ENCODE data around the gene MAMDC4.
"Not testable (repeated sequence)": the region's sequence is repeated elsewhere in the genome, so short reads cannot be mapped to it uniquely, and the experiment has no call there.

Gene MAMDC4

DNA sequence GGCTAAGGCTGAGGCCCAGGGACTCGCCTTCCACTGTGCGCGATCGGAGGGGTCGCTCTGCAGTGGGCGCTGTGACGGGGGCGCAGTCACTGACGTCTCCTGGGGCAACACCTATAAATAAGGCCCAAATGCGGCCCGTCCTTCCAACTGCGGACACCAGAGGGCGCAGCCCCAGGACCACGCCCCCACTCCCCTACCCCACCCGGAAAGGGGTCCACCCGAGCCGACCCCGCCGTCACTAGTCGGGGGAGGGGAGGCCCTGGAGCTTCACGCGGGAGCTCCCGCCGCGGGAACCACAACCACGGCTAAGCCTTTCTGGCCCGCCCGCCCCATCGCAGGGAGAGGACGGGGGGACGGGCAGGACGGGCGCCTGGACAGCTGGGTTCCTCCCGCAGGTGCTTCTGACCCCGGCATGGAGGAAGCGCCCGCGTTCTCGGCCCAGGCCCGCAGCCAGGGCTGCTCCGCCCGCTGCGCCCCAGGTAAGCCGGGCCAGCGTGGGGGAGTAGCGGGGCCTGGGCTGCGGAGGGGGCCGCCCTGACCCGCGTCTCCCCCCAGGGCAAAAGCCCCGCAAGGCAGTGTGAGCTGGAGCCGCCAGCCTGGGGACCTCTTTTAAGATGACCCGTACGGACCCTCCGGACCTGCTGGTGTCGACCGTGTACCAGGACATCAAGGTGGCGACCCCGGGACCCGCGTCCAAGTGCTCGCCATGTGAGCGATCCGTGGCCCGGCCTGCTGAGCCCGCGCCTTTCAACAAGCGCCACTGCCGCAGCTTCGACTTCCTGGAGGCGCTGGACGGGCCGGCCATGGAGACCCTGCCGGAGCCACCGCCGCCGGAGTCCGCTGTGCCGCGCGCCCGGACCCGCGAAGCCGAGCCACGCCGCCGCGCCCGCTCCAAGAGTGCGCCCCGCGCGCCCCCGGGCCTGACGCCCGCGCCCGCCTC is 8.1 kb upstream of the MAMDC4 start:
- H3K9ac ChIP-seq (ENCODE audit: low read depth, low read length); H2AFZ ChIP-seq (ENCODE audit: low read depth, low read length); H3K9me3 ChIP-seq (ENCODE audit: insufficient read depth, low read length, severe bottlenecking); H4K20me1 ChIP-seq (ENCODE audit: insufficient read depth, low read length); H3K4me3 ChIP-seq (ENCODE audit: low read depth in 1 of 2, low read length in 2 of 2); H3K27ac ChIP-seq (ENCODE audit: low read length); H3K27me3 ChIP-seq (ENCODE audit: insufficient read depth, low read length, poor library complexity); H3K4me2 ChIP-seq (ENCODE audit: insufficient read depth, low read length); ATAC-seq (ENCODE audit: insufficient read depth, low read depth); H3K79me2 ChIP-seq (ENCODE audit: insufficient read depth, low read length): not testable (repeated sequence)
- TF ChIP-seq, protein P1, sequence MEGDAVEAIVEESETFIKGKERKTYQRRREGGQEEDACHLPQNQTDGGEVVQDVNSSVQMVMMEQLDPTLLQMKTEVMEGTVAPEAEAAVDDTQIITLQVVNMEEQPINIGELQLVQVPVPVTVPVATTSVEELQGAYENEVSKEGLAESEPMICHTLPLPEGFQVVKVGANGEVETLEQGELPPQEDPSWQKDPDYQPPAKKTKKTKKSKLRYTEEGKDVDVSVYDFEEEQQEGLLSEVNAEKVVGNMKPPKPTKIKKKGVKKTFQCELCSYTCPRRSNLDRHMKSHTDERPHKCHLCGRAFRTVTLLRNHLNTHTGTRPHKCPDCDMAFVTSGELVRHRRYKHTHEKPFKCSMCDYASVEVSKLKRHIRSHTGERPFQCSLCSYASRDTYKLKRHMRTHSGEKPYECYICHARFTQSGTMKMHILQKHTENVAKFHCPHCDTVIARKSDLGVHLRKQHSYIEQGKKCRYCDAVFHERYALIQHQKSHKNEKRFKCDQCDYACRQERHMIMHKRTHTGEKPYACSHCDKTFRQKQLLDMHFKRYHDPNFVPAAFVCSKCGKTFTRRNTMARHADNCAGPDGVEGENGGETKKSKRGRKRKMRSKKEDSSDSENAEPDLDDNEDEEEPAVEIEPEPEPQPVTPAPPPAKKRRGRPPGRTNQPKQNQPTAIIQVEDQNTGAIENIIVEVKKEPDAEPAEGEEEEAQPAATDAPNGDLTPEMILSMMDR (IDR thresholded peaks at IDR 0.05; ENCODE audit: borderline replicate concordance, extremely low read depth, low read length, poor library complexity, severe bottlenecking): peak; percentile 33
- H3K36me3 ChIP-seq (ENCODE audit: insufficient read depth, low read length): peaks cover 12% of the 10 kb centered on the region
- peaks cover 25% of the 10 kb centered on the region for H3K4me1 ChIP-seq (ENCODE audit: insufficient read depth, low read length)
- peak; percentile 58 for DNase-seq

DNA sequence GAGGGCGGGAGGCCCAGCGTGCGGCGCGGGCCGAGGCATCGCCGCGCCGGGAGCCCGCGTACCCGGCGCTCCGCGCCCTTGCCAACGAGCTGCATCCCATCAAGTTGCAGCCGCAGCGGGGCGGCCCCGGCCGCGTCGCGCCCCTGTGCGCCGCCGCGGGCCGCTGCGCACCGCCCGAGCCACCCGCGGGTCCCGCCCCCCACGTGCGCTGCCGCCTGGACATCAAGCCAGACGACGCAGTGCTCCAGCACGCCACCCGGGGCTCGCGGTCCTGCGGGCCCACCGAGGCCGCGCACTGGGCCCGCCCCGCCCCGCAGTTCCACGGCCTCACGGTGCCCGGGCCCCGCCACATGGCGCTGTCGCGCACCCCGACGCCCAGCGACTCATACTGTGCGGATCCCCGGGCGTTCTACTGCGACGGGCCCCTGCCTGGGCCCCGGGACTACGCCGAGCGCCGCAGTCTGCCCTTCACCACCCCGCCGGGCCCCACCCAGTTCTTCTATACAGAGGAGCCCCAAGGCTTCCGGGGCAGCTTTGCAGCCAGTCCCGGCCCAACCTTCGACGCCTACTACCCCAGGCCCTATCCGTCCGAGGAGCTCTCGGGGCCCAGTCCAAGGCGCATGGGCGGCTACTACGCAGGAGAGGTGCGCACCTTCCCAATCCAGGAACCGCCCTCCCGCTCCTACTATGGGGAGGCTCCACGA is 7.2 kb upstream of the MAMDC4 start:
- no peak overlapping the region for H3K4me2 ChIP-seq (ENCODE audit: insufficient read depth, low read length)

DNA sequence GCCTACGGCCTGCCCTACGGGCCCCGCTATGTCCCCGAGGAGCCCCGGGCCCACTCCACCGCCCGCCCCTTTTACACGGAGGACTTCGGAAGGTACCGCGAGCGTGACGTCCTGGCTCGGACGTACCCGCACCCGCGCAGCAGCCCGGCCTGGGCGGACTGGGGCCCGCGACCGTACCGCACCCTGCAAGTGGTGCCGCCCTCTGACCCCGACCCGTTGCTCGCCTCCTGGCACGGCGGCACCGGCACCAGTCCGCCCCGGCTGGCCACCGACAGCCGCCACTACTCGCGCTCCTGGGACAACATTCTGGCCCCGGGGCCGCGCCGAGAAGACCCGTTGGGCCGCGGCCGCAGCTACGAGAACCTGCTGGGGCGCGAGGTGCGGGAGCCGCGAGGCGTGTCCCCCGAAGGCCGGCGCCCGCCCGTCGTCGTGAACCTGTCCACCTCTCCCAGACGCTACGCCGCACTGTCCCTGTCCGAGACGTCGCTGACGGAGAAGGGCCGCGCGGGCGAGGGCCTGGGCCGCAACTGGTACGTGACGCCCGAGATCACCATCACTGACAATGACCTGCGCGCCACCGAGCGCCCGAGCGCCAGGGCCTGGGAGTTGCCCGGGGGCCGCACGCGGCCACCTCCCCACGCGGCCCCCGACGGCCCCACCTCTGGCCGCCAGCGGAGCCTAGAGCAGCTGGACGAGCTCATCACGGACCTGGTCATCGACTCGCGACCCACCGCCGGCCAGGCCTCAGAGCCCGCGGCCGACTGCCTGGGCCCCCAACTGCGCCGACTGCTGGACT is 6.5 kb upstream of the MAMDC4 start:
- H3K79me2 ChIP-seq (ENCODE audit: insufficient read depth, low read length): peaks cover 6% of the 10 kb centered on the region
- peaks cover 10% of the 10 kb centered on the region; the same call in 1 of the 2 replicates for H3K36me3 ChIP-seq (ENCODE audit: insufficient read depth, low read length)
- no peak overlapping the region for H3K27ac ChIP-seq (ENCODE audit: low read length)
- peaks cover 14% of the 10 kb centered on the region for H4K20me1 ChIP-seq (ENCODE audit: insufficient read depth, low read length)
- no peaks in the 10 kb centered on the region for H3K9me3 ChIP-seq (ENCODE audit: insufficient read depth, low read length, severe bottlenecking)
- no peak for DNase-seq
- no peaks in the 10 kb centered on the region for H3K27me3 ChIP-seq (ENCODE audit: insufficient read depth, low read length, poor library complexity)
- no peak overlapping the region for H3K9ac ChIP-seq (ENCODE audit: low read depth, low read length)
- H3K4me3 ChIP-seq (ENCODE audit: low read depth in 1 of 2, low read length in 2 of 2): no peak overlapping the region
- no peak for ATAC-seq (ENCODE audit: insufficient read depth, low read depth)
- no peak for TF ChIP-seq EZH2 (IDR thresholded peaks at IDR 0.05; ENCODE audit: borderline replicate concordance, low read depth, low read length, severe bottlenecking)
- TF ChIP-seq, protein P1 (IDR thresholded peaks at IDR 0.05; ENCODE audit: borderline replicate concordance, extremely low read depth, low read length, poor library complexity, severe bottlenecking): no peak
- no peak overlapping the region for H3K4me2 ChIP-seq (ENCODE audit: insufficient read depth, low read length)
- peaks cover 35% of the 10 kb centered on the region for H3K4me1 ChIP-seq (ENCODE audit: insufficient read depth, low read length)
- no peak overlapping the region for H2AFZ ChIP-seq (ENCODE audit: low read depth, low read length)

More for the DNA sequence above, 7.2 kb upstream of the MAMDC4 start:
- H2AFZ ChIP-seq (ENCODE audit: low read depth, low read length): no peak overlapping the region
- ATAC-seq (ENCODE audit: insufficient read depth, low read depth) (no peak), DNase-seq (no peak)
- H3K9me3 ChIP-seq (ENCODE audit: insufficient read depth, low read length, severe bottlenecking): no peaks in the 10 kb centered on the region
- peaks cover 4% of the 10 kb centered on the region; the same call in 1 of the 2 replicates for H3K36me3 ChIP-seq (ENCODE audit: insufficient read depth, low read length)
- peaks cover 8% of the 10 kb centered on the region for H4K20me1 ChIP-seq (ENCODE audit: insufficient read depth, low read length)
- peaks cover 6% of the 10 kb centered on the region for H3K79me2 ChIP-seq (ENCODE audit: insufficient read depth, low read length)
- no peak for TF ChIP-seq EZH2 (IDR thresholded peaks at IDR 0.05; ENCODE audit: borderline replicate concordance, low read depth, low read length, severe bottlenecking)
- TF ChIP-seq, protein P1 (IDR thresholded peaks at IDR 0.05; ENCODE audit: borderline replicate concordance, extremely low read depth, low read length, poor library complexity, severe bottlenecking): no peak
- H3K27me3 ChIP-seq (ENCODE audit: insufficient read depth, low read length, poor library complexity): no peaks in the 10 kb centered on the region
- no peak overlapping the region for H3K9ac ChIP-seq (ENCODE audit: low read depth, low read length)
- no peak overlapping the region for H3K27ac ChIP-seq (ENCODE audit: low read length)
- H3K4me3 ChIP-seq (ENCODE audit: low read depth in 1 of 2, low read length in 2 of 2): no peak overlapping the region
- H3K4me1 ChIP-seq (ENCODE audit: insufficient read depth, low read length): peaks cover 29% of the 10 kb centered on the region

Data from DND-41 (cell line).